Measurements from ENCODE around the gene TRAF3IP1. TPM values are rescaled to one million over a fixed set of nuclear protein-coding genes. Genes with fewer than 3 reads are reported as not detected.

Gene TRAF3IP1
- total and polyA plus RNA-seq, 2 of the 13 experiments (the other 11 are each of a cell fraction or from before 2014, with no cell fraction given): 4.1 to 12.9 TPM

GRCh38 chr2:238434846-238435751, 114.8 kb downstream of the TRAF3IP1 start (continued):
- TF ChIP-seq HMGXB3 (CRISPR knock-in tag; IDR thresholded peaks at IDR 0.05; ENCODE audit: borderline replicate concordance) (no peak), E2F2 (CRISPR knock-in tag; IDR thresholded peaks at IDR 0.05; ENCODE audit: borderline replicate concordance) (no peak), CEBPZ (IDR thresholded peaks at IDR 0.05; ENCODE audit: low read length) (no peak), FOXA3 (CRISPR knock-in tag; IDR thresholded peaks at IDR 0.05) (no peak), SALL2 (CRISPR knock-in tag; IDR thresholded peaks at IDR 0.05) (no peak), ATF1 (CRISPR knock-in tag; IDR thresholded peaks at IDR 0.05) (no peak), ZNF775 (CRISPR knock-in tag; IDR thresholded peaks at IDR 0.05; ENCODE audit: borderline replicate concordance) (no peak), NR2F1 (CRISPR knock-in tag; IDR thresholded peaks at IDR 0.05) (no peak), NCOA5 (CRISPR knock-in tag; IDR thresholded peaks at IDR 0.05) (no peak), ZNF672 (CRISPR knock-in tag; IDR thresholded peaks at IDR 0.05) (no peak), TEAD3 (CRISPR knock-in tag; optimal IDR thresholded peaks at IDR 0.05; ENCODE audit: borderline replicate concordance) (no peak), ZNF737 (CRISPR knock-in tag; IDR thresholded peaks at IDR 0.05; ENCODE audit: borderline replicate concordance) (no peak), HMG20A (CRISPR knock-in tag; IDR thresholded peaks at IDR 0.05; ENCODE audit: borderline replicate concordance) (no peak; the same call in 1 of the 2 replicates), KDM5B (CRISPR knock-in tag; IDR thresholded peaks at IDR 0.05; ENCODE audit: borderline replicate concordance) (no peak), ZNF431 (CRISPR knock-in tag; IDR thresholded peaks at IDR 0.05; ENCODE audit: borderline replicate concordance, low read depth) (no peak), ZNF703 (CRISPR knock-in tag; IDR thresholded peaks at IDR 0.05; ENCODE audit: borderline replicate concordance) (no peak), TARDBP (CRISPR knock-in tag; IDR thresholded peaks at IDR 0.05) (peak; percentile 73; the same call in 1 of the 2 replicates), RBM22 (optimal IDR thresholded peaks at IDR 0.05; ENCODE audit: low read length) (peak; percentile 69), TGIF2 (CRISPR knock-in tag; IDR thresholded peaks at IDR 0.05) (no peak)
